OCI-LY1 (cell line): ENCODE measurements around the gene SLC23A2.

Experiments
- H2AFZ ChIP-seq: fragments of 200-600 bp; sonication (generic), shearing (Covaris generic); 2 replicates; pipeline ENCODE4 v1.6.0; 2014; ENCODE audit warnings: antibody characterized with exemption, mild to moderate bottlenecking, low read length
- H3F3A ChIP-seq: fragments of 200-600 bp; sonication (generic), shearing (Covaris generic); 2 replicates; pipeline ENCODE4 v1.6.0; 2014; ENCODE audit warnings: mild to moderate bottlenecking, antibody characterized with exemption, low read length, moderate library complexity; ENCODE audit not compliant: insufficient read depth
- H3K27ac ChIP-seq: fragments of 200-600 bp; sonication (generic); 2 replicates; pipeline ENCODE4 v1.5.1; 2014; ENCODE audit warnings: low read length, mixed run types, mild to moderate bottlenecking, low read depth; ENCODE audit not compliant: poor library complexity, severe bottlenecking
- H3K27me3 ChIP-seq: fragments of 200-600 bp; sonication (generic); 2 replicates; pipeline ENCODE4 v1.6.0; 2014; ENCODE audit warnings: antibody characterized with exemption, mild to moderate bottlenecking, low read length, moderate library complexity; ENCODE audit not compliant: insufficient read depth
- H3K36me3 ChIP-seq: fragments of 200-600 bp; sonication (generic); 2 replicates; pipeline ENCODE4 v1.6.1; 2014; ENCODE audit warnings: mild to moderate bottlenecking, antibody characterized with exemption, low read length, moderate library complexity, mixed read lengths; ENCODE audit not compliant: insufficient read depth
- H3K4me1 ChIP-seq: fragments of 200-600 bp; sonication (generic); 2 replicates; pipeline ENCODE4 v1.5.1; 2014; ENCODE audit warnings: mild to moderate bottlenecking, low read length, moderate library complexity; ENCODE audit not compliant: insufficient read depth, severe bottlenecking
- H3K4me2 ChIP-seq: fragments of 200-600 bp; sonication (generic), shearing (Covaris generic); 2 replicates; pipeline ENCODE4 v1.6.1; 2014; ENCODE audit warnings: low read length
- H3K4me3 ChIP-seq: fragments of 200-600 bp; sonication (generic); 2 replicates; pipeline ENCODE4 v1.5.1; 2014; ENCODE audit warnings: low read length, low read depth, mild to moderate bottlenecking, mixed read lengths; ENCODE audit not compliant: poor library complexity, severe bottlenecking
- H3K79me2 ChIP-seq: fragments of 200-600 bp; shearing (Covaris generic); 2 replicates; pipeline ENCODE4 v1.6.1; 2016; ENCODE audit warnings: mixed run types, low read length, mixed read lengths; ENCODE audit not compliant: insufficient read depth
- H3K9ac ChIP-seq: fragments of 200-600 bp; sonication (generic), shearing (Covaris generic); 2 replicates; pipeline ENCODE4 v1.6.1; 2014; ENCODE audit warnings: mild to moderate bottlenecking, low read length, mixed read lengths
- H3K9me2 ChIP-seq: fragments of 200-600 bp; sonication (generic), shearing (Covaris generic); 2 replicates; pipeline ENCODE4 v1.6.1; 2014; ENCODE audit warnings: low read depth, mild to moderate bottlenecking, low read length, mixed read lengths
- H3K9me3 ChIP-seq: fragments of 200-600 bp; shearing (Covaris generic); 2 replicates; pipeline ENCODE4 v1.6.1; 2014; ENCODE audit warnings: low read length, mixed read lengths
- H4K20me1 ChIP-seq: fragments of 200-600 bp; sonication (generic), shearing (Covaris generic); 2 replicates; pipeline ENCODE4 v1.6.0; 2016; ENCODE audit warnings: mild to moderate bottlenecking, low read length; ENCODE audit not compliant: insufficient read depth
- EZH2 ChIP-seq: fragments of 200-600 bp; sonication (generic), shearing (Covaris generic); IDR thresholded peaks from 2 replicates; pipeline ENCODE4 v1.8.0; 2017; ENCODE audit warnings: borderline replicate concordance, mixed run types, mild to moderate bottlenecking, antibody characterized with exemption, low read length, moderate library complexity, mixed read lengths
- TF ChIP-seq, protein P1 (sequence below): fragments of 200-600 bp; sonication (generic), shearing (Covaris generic); IDR thresholded peaks from 2 replicates; pipeline ENCODE4 v1.5.1; 2017; ENCODE audit warnings: mild to moderate bottlenecking, antibody characterized with exemption, low read length, moderate library complexity, mixed read lengths

The SLC23A2 gene

DNA sequence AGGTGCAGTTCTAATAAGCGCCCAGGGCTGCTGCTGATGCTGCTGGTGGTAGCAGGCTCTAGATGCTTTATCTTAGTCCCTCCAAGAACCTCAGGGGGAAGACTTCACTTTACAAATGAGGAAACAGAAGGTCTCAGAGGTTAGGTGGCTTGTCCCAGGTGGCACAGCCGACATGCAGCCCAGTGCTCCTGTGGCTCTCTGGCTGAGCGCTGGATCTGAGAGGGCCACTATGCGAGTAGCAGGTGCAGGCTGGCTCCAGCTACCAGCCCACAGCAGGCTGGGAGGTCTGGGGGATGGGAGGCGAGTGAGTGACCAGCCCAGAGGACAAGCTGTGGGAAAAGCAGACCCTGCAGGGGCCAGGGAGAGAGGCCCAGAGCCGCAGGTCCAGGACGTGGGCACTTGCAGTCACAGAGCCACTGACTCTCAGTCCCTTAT is 188.7 kb downstream of the SLC23A2 start:
- H3K4me2 ChIP-seq: peak overlapping the region; percentile 89
- peak overlapping the region; percentile 81 for H3K9ac ChIP-seq
- no peaks in the 10 kb centered on the region for H3K9me2 ChIP-seq
- H3K36me3 ChIP-seq: peaks cover 57% of the 10 kb centered on the region
- H3K79me2 ChIP-seq: peaks cover 16% of the 10 kb centered on the region; the same call in 1 of the 2 replicates
- H4K20me1 ChIP-seq: no peaks in the 10 kb centered on the region
- TF ChIP-seq, protein P1, sequence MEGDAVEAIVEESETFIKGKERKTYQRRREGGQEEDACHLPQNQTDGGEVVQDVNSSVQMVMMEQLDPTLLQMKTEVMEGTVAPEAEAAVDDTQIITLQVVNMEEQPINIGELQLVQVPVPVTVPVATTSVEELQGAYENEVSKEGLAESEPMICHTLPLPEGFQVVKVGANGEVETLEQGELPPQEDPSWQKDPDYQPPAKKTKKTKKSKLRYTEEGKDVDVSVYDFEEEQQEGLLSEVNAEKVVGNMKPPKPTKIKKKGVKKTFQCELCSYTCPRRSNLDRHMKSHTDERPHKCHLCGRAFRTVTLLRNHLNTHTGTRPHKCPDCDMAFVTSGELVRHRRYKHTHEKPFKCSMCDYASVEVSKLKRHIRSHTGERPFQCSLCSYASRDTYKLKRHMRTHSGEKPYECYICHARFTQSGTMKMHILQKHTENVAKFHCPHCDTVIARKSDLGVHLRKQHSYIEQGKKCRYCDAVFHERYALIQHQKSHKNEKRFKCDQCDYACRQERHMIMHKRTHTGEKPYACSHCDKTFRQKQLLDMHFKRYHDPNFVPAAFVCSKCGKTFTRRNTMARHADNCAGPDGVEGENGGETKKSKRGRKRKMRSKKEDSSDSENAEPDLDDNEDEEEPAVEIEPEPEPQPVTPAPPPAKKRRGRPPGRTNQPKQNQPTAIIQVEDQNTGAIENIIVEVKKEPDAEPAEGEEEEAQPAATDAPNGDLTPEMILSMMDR: no peak
- no peak for TF ChIP-seq EZH2
- H2AFZ ChIP-seq: no peak overlapping the region
- peaks cover 9% of the 10 kb centered on the region; the same call in 1 of the 2 replicates for H3F3A ChIP-seq
- peaks cover 69% of the 10 kb centered on the region for H3K4me1 ChIP-seq
- H3K27me3 ChIP-seq: no peaks in the 10 kb centered on the region
- H3K4me3 ChIP-seq: peak overlapping the region; percentile 60
- no peaks in the 10 kb centered on the region for H3K9me3 ChIP-seq
- peak overlapping the region; percentile 98 for H3K27ac ChIP-seq

DNA sequence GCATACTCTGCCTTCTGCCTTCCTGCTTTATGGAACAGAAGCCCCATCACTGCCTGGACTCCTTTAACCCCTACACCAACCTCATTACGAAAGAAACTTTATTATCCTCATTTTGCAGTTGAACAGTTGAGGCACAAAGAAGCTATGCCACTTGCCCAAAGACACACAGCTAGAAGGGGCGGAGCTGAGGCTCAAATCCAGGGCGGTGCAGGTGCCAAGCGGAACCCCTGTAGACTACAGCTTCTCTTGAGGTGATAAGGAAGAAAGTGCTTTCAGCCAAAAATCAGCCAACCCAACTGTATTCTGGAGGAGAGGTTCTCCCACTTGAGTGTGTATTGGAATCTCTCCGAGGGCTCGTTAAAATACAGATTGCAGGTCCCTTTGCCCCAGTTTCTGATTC is 189.1 kb downstream of the SLC23A2 start:
- H4K20me1 ChIP-seq: no peaks in the 10 kb centered on the region
- peaks cover 9% of the 10 kb centered on the region; the same call in 1 of the 2 replicates for H3F3A ChIP-seq
- H3K27ac ChIP-seq: peak overlapping the region; percentile 98
- peak overlapping the region; percentile 81 for H3K9ac ChIP-seq
- H3K9me3 ChIP-seq: no peaks in the 10 kb centered on the region
- H3K9me2 ChIP-seq: no peaks in the 10 kb centered on the region
- TF ChIP-seq, protein P1: no peak
- TF ChIP-seq EZH2: no peak
- H3K36me3 ChIP-seq: peaks cover 57% of the 10 kb centered on the region
- peak overlapping the region; percentile 60 for H3K4me3 ChIP-seq
- H3K4me1 ChIP-seq: peaks cover 69% of the 10 kb centered on the region
- H2AFZ ChIP-seq: no peak overlapping the region
- peak overlapping the region; percentile 89 for H3K4me2 ChIP-seq
- peaks cover 20% of the 10 kb centered on the region; the same call in 1 of the 2 replicates for H3K79me2 ChIP-seq
- H3K27me3 ChIP-seq: no peaks in the 10 kb centered on the region

DNA sequence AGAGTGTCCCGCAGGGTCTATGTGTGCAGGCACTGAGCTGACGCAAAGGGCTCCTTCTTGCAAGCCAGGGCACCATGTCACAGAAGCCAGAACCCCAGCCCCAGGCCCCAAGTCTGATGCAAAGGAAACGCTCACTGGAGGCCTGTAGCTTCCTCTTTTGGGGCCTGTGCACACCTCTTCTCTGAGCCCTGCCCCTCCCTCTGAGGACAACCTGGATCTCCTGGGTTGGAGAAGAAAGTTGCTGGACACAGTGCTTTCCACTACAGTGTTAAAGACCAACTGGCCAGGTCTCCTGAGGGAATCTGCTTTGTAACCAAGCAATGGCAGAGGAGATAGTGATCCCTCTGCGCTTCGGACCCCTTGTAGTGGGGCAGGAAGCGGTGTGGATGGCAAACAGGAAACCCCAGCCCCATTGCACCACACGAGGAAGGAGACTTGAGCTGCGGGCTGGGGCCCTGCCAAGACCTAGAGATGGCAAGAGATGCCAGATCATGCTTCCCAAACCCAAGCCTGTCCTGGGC is 189.6 kb downstream of the SLC23A2 start:
- Histone ChIP-seq H3F3A (peaks cover 9% of the 10 kb centered on the region; the same call in 1 of the 2 replicates), H3K79me2 (peaks cover 25% of the 10 kb centered on the region; the same call in 1 of the 2 replicates), H3K36me3 (peaks cover 57% of the 10 kb centered on the region), H4K20me1 (no peaks in the 10 kb centered on the region), H3K9me2 (no peaks in the 10 kb centered on the region), H3K4me2 (peak overlapping the region; percentile 89), H3K4me1 (peaks cover 69% of the 10 kb centered on the region), H2AFZ (no peak overlapping the region), H3K27ac (peak overlapping the region; percentile 98), H3K4me3 (peak overlapping the region; percentile 60), H3K9me3 (no peaks in the 10 kb centered on the region), H3K27me3 (no peaks in the 10 kb centered on the region), H3K9ac (peak overlapping the region; percentile 81)
- no peak for TF ChIP-seq EZH2

- no peaks in the 10 kb centered on the region for H4K20me1 ChIP-seq
- no peaks in the 10 kb centered on the region for H3K27me3 ChIP-seq
These were observed 190.1 kb downstream of the SLC23A2 start for GRCh38 chr20:4811257-4811656.

More at GRCh38 chr20:4811257-4811656, 190.1 kb downstream of the SLC23A2 start:
- peak overlapping the region; percentile 89 for H3K4me2 ChIP-seq
- peak overlapping the region; percentile 81; the same call in 1 of the 2 replicates for H3K9ac ChIP-seq
- peaks cover 69% of the 10 kb centered on the region for H3K4me1 ChIP-seq
- H3K79me2 ChIP-seq: peaks cover 29% of the 10 kb centered on the region; the same call in 1 of the 2 replicates
- H3K9me2 ChIP-seq: no peaks in the 10 kb centered on the region
- peaks cover 9% of the 10 kb centered on the region; the same call in 1 of the 2 replicates for H3F3A ChIP-seq
- no peak overlapping the region for H2AFZ ChIP-seq
- TF ChIP-seq, protein P1: no peak
- no peak for TF ChIP-seq EZH2
- H3K36me3 ChIP-seq: peaks cover 57% of the 10 kb centered on the region
- H3K4me3 ChIP-seq: peak overlapping the region; percentile 60
- H3K9me3 ChIP-seq: no peaks in the 10 kb centered on the region
- peak overlapping the region; percentile 98 for H3K27ac ChIP-seq
